ENCODE data around the gene PTPRN2.

Gene PTPRN2

GRCh38 chr7:157691586-157692459 is 895.8 kb downstream of the PTPRN2 start:
- DNase-seq (ENCODE audit: low spot score): no peak
- in situ Hi-C loops (cut with MboI; ENCODE audit: low pct_unique_long_range_greater_than_20kb, low sequenced_read_pairs, unreplicated experiment): no loop called here
- TF ChIP-seq CTCF (IDR thresholded peaks at IDR 0.05; ENCODE audit: extremely low read depth, insufficient read depth, missing control alignments): no peak

GRCh38 chr7:157690833-157691585 is 896.6 kb downstream of the PTPRN2 start:
- DNase-seq (ENCODE audit: low spot score): no peak
- no peak for TF ChIP-seq CTCF (IDR thresholded peaks at IDR 0.05; ENCODE audit: extremely low read depth, insufficient read depth, missing control alignments)
- in situ Hi-C loops (cut with MboI; ENCODE audit: low pct_unique_long_range_greater_than_20kb, low sequenced_read_pairs, unreplicated experiment): no loop called here

- DNase-seq (ENCODE audit: low spot score): no peak
- in situ Hi-C loops (cut with MboI; ENCODE audit: low pct_unique_long_range_greater_than_20kb, low sequenced_read_pairs, unreplicated experiment): no loop called here
- no peak for TF ChIP-seq CTCF (IDR thresholded peaks at IDR 0.05; ENCODE audit: extremely low read depth, insufficient read depth, missing control alignments)
Observed at GRCh38 chr7:157690058-157690832, 897.4 kb downstream of the PTPRN2 start.

- in situ Hi-C loops (cut with MboI; ENCODE audit: low pct_unique_long_range_greater_than_20kb, low sequenced_read_pairs, unreplicated experiment): no loop called here
- no peak for DNase-seq (ENCODE audit: low spot score)
- TF ChIP-seq CTCF (IDR thresholded peaks at IDR 0.05; ENCODE audit: extremely low read depth, insufficient read depth, missing control alignments): no peak
Observed at GRCh38 chr7:157689269-157690057, 898.2 kb downstream of the PTPRN2 start.

DNA sequence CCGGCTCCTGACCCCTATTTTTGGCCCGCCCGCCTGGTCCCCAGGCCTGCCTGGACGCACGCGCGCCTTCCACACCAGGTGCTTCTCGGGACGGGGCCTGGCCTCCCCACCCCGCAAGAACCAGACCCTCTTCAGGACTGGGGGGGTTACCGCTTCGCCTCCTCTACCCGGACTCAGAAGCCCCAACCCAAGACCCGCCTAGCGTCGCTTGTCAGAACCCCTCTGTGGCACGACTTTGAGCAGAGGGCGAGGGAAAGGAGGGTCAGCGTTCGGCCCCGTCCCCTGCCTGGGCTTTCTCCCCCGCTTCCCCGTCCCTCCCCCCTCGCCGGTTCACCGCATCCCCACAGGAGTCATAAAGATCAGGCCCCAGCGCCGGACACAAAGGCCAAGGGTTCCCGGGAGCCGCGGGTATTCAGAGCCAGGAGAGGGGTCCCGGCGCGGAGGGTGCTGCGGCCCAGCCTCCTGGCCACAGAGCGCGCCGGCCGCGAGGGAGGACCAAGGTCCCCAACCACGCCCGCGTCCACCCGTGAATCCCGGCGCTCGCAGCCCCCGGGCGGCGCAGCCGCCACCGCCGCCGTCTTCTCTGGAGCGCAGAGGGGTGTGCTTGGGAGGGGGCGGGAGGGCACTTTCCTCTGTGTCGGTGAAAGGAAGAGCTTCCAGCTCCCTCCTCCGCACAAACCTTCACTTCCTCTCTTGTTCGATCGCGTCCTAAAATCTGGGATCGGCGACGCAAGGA is 898.9 kb downstream of the PTPRN2 start:
- TF ChIP-seq CTCF (IDR thresholded peaks at IDR 0.05; ENCODE audit: extremely low read depth, insufficient read depth, missing control alignments): no peak
- no peak for DNase-seq (ENCODE audit: low spot score)
- in situ Hi-C loops (cut with MboI; ENCODE audit: low pct_unique_long_range_greater_than_20kb, low sequenced_read_pairs, unreplicated experiment): no loop called here
